LoVo (cell line): ENCODE data around the gene FOXA2.

Experiments
- DNase-seq: peaks from one replicate; pipeline ENCODE4 v3.0.0-alpha.2; 2016; ENCODE audit warnings: low spot score

The FOXA2 gene

GRCh38 chr20:22536956-22537756, 47.2 kb downstream of the FOXA2 start:
- peak; percentile 41 for DNase-seq

GRCh38 chr20:22536141-22536828, 48.1 kb downstream of the FOXA2 start:
- no peak for DNase-seq

GRCh38 chr20:22535483-22535882, 48.9 kb downstream of the FOXA2 start:
- no peak for DNase-seq

GRCh38 chr20:22533823-22534751, 50.3 kb downstream of the FOXA2 start:
- no peak for DNase-seq

- DNase-seq: no peak
Measured at GRCh38 chr20:22532598-22532997, 51.8 kb downstream of the FOXA2 start.

GRCh38 chr20:22531756-22532155, 52.6 kb downstream of the FOXA2 start:
- DNase-seq: no peak

GRCh38 chr20:22531056-22531615, 53.2 kb downstream of the FOXA2 start:
- DNase-seq: no peak
